ENCODE data around the gene ADAMTSL3.

The ADAMTSL3 gene

DNA sequence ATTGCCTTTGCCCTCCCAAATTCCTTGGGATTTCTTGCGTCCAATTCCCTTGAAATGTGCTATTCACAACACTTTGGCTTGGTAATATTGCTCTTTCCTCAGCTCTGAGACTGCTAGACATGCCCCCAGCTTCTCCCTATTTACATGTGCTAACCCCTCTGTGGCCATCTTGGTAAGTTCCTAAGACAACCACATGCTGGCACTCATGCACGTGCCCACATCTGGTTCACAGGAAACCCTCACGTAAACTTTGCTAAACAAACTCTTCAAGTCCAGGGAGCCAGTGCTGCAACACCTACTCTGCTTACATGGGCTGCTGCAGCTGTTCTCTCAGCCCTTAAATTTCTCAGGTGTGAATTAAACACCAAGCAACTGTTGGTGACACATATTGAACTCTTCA lies 121.8 kb downstream of the ADAMTSL3 start:
- H3K4me1 Mint-ChIP-seq (ENCODE audit: low read depth): no peaks in the 10 kb centered on the region
- no peak overlapping the region for H3K4me3 Mint-ChIP-seq
- H3K27ac Mint-ChIP-seq: no peak overlapping the region
- H3K9me3 Mint-ChIP-seq (ENCODE audit: low read depth): peaks cover 3% of the 10 kb centered on the region
- no peaks in the 10 kb centered on the region for H3K36me3 Mint-ChIP-seq
- peaks cover 18% of the 10 kb centered on the region for H3K27me3 Mint-ChIP-seq

DNA sequence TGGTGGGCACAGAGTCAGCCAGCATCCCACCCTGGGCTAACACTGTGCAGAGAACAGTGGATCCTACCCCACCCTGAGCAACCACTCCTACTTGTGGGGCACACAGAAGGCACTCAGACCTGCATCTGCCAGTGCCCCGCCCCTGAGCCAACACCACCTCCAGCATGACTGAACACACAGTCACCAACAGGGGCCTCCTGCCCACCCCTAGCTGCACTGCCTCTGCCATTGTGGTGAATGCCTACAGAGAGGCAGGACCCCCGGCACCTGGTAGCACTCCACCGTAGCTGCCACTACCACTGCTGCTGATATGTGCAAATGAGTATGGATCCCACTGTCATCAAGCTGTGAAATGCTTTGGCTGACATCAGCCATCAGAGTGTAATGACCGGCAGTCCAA lies 123.1 kb downstream of the ADAMTSL3 start:
- Mint-ChIP-seq H3K9me3 (ENCODE audit: low read depth) (peaks cover 3% of the 10 kb centered on the region), H3K27ac (no peak overlapping the region), H3K4me1 (ENCODE audit: low read depth) (no peaks in the 10 kb centered on the region), H3K4me3 (no peak overlapping the region), H3K36me3 (no peaks in the 10 kb centered on the region), H3K27me3 (peaks cover 15% of the 10 kb centered on the region)

DNA sequence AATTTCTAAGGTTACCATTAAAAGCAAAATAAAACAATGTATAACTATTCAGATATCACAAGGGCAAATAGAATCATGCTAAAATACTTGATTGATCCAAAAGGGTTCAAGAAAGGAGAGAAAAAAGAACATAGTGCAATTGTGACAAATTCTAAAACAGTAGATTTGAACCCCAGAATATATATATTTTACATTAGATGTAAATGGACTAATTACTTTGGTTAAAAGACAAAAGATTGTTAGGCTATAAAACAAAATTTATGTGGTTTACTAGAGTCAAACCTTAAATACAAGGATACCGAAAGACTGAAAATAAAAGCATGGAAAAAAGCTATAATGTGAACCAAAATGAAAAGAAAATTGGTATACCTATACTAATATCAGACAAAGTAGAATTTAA lies 129.3 kb downstream of the ADAMTSL3 start:
- peaks cover 12% of the 10 kb centered on the region for H3K27me3 Mint-ChIP-seq
- no peak overlapping the region for H3K27ac Mint-ChIP-seq
- H3K36me3 Mint-ChIP-seq: no peaks in the 10 kb centered on the region
- no peak overlapping the region for H3K4me3 Mint-ChIP-seq
- H3K4me1 Mint-ChIP-seq (ENCODE audit: low read depth): no peaks in the 10 kb centered on the region
- peaks cover 6% of the 10 kb centered on the region for H3K9me3 Mint-ChIP-seq (ENCODE audit: low read depth)

DNA sequence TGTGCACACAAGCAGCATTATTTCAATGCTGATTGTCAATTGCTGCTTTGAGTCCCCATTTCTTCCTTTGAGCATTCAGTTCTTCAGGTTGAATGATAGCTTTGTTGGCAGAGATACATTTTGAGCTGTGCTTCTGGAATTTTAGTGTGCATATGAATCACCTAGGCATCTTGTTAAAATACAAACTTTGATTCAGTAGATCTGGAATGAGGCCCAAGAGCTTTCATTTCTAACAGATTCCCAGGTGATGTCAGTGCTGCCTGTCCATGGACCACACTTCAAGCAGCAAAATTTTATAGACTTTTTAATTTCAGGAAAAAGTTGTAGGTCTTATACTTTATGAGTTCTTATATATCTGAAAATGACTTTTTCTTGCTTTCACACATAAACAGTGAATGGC lies 131.1 kb downstream of the ADAMTSL3 start:
- Mint-ChIP-seq H3K27me3 (peaks cover 11% of the 10 kb centered on the region), H3K9me3 (ENCODE audit: low read depth) (peaks cover 6% of the 10 kb centered on the region), H3K4me1 (ENCODE audit: low read depth) (no peaks in the 10 kb centered on the region), H3K36me3 (no peaks in the 10 kb centered on the region), H3K4me3 (no peak overlapping the region), H3K27ac (no peak overlapping the region)

DNA sequence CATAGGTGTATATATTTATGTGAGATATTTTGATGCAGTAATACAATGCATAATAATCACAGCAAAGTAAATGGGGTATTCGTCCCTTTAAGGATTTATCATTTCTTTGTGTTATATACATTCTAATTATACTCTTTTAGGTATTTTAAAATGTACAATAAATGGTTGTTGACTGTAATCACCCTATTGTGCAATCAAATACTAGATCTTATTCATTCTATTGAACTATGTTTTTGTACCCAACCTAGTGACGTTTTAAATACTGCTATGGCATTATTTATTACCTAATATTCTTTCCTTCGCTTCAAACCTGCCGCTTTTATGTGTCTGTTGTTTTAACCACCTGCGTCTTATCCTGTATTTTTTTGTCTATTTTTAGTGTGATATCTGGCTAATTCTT lies 132.4 kb downstream of the ADAMTSL3 start:
- no peaks in the 10 kb centered on the region for H3K36me3 Mint-ChIP-seq
- H3K4me1 Mint-ChIP-seq (ENCODE audit: low read depth): no peaks in the 10 kb centered on the region
- H3K9me3 Mint-ChIP-seq (ENCODE audit: low read depth): peaks cover 6% of the 10 kb centered on the region
- H3K27me3 Mint-ChIP-seq: peaks cover 15% of the 10 kb centered on the region
- no peak overlapping the region for H3K27ac Mint-ChIP-seq
- H3K4me3 Mint-ChIP-seq: no peak overlapping the region

DNA sequence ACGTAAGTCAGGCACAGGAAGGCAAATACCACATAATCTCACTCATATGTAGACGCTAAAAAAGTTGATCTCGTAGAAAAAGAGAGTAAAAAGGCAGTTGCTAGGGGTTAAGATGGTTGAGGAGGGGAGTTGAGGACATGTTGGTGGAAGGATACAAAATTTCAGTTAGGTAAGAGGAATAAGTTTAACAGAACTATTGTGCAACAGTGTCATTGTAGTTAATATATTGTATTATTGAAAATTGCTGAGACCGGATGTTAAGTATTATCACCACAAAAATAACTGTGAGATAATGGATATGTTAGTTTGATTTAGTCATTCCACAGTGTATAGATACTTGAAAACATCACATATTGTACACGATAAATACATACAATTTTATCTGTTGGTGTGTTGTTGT lies 139.1 kb downstream of the ADAMTSL3 start:
- H3K27me3 Mint-ChIP-seq: peaks cover 18% of the 10 kb centered on the region
- peaks cover 4% of the 10 kb centered on the region for H3K9me3 Mint-ChIP-seq (ENCODE audit: low read depth)
- no peak overlapping the region for H3K4me3 Mint-ChIP-seq
- H3K4me1 Mint-ChIP-seq (ENCODE audit: low read depth): no peaks in the 10 kb centered on the region
- H3K27ac Mint-ChIP-seq: no peak overlapping the region
- H3K36me3 Mint-ChIP-seq: no peaks in the 10 kb centered on the region

DNA sequence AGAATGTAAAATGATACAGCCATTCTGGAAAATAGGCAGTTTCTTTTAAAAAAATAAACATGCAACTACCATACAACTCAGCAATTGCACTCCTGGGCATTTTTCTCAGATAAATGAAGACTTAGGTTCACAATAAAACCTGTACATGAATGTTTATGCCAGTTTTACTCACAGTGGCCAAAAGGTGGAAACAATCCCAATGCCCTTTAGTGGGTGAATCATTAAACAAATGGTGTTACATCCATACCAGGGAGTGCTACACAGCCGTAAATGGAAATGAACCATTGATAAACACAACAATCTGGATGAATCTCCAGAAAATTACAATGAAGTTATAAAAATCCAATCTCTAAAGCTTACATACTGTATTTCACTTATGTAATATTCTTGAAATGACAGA lies 140.3 kb downstream of the ADAMTSL3 start:
- H3K27me3 Mint-ChIP-seq: peaks cover 15% of the 10 kb centered on the region
- H3K4me1 Mint-ChIP-seq (ENCODE audit: low read depth): no peaks in the 10 kb centered on the region
- H3K36me3 Mint-ChIP-seq: no peaks in the 10 kb centered on the region
- H3K9me3 Mint-ChIP-seq (ENCODE audit: low read depth): peaks cover 4% of the 10 kb centered on the region
- H3K4me3 Mint-ChIP-seq: no peak overlapping the region
- no peak overlapping the region for H3K27ac Mint-ChIP-seq

DNA sequence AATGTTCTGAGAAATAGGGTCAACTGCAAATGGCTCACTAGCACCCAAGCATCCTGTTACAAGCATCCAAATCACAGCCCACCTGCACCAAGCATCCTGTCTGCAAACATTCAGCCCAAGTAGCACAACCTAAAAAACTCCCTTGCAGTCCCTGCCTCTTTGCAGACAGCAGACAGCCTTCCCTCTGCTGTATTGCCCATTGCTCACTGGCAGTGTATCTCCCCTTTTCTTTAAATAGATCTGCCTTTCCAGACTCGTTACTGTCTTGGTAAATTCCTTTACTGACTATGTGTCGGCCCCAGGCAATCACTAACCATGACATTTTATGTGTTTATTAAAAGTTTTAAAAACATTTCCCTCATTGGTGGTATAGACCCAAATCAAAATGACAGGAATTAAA lies 155.4 kb downstream of the ADAMTSL3 start:
- Mint-ChIP-seq H3K4me3 (no peak overlapping the region), H3K27me3 (peaks cover 2% of the 10 kb centered on the region), H3K36me3 (no peaks in the 10 kb centered on the region), H3K9me3 (ENCODE audit: low read depth) (peaks cover 6% of the 10 kb centered on the region), H3K4me1 (ENCODE audit: low read depth) (no peaks in the 10 kb centered on the region), H3K27ac (no peak overlapping the region)

DNA sequence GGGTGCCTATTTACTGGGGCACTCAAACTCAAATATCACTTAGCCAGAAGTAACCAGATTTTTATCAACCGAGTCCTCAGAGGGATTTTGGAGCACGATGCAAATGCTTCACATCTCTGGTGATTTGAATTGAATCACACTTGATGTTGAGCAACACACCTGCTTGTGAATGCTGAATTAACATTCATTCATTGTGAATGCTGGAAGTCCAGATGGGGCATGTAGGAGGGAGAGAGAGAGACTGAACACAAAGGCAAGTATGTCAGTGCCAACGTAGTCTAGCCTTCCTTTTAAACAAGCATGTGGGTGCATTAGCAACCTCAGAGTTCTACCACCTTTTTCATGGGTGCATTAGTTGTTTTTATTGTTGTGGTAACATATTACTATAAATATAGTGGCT lies 156.2 kb downstream of the ADAMTSL3 start:
- Mint-ChIP-seq H3K4me1 (ENCODE audit: low read depth) (no peaks in the 10 kb centered on the region), H3K27me3 (peaks cover 4% of the 10 kb centered on the region), H3K36me3 (no peaks in the 10 kb centered on the region), H3K4me3 (no peak overlapping the region), H3K9me3 (ENCODE audit: low read depth) (peaks cover 6% of the 10 kb centered on the region), H3K27ac (no peak overlapping the region)

DNA sequence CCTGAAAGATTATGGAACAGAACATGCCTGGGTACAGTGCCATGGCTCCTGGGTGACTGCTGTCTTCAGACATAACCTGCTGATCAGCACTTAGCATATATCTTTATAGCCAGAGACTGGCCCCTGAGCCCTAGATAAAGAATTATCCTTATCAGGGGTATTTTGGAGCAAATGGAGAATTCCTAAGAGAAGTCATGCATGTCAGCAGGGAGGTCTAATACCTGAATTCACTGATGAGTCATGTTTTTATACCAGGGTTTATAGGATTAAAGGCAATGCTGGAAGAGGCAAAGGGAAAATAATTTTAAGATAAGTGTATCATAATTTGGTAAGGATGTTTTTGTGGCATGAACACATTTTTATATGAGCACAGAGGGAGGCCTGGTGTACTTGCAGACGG lies 159.8 kb downstream of the ADAMTSL3 start:
- no peak overlapping the region for H3K27ac Mint-ChIP-seq
- no peak overlapping the region for H3K4me3 Mint-ChIP-seq
- peaks cover 4% of the 10 kb centered on the region for H3K27me3 Mint-ChIP-seq
- H3K9me3 Mint-ChIP-seq (ENCODE audit: low read depth): no peaks in the 10 kb centered on the region
- no peaks in the 10 kb centered on the region for H3K36me3 Mint-ChIP-seq
- H3K4me1 Mint-ChIP-seq (ENCODE audit: low read depth): no peaks in the 10 kb centered on the region

DNA sequence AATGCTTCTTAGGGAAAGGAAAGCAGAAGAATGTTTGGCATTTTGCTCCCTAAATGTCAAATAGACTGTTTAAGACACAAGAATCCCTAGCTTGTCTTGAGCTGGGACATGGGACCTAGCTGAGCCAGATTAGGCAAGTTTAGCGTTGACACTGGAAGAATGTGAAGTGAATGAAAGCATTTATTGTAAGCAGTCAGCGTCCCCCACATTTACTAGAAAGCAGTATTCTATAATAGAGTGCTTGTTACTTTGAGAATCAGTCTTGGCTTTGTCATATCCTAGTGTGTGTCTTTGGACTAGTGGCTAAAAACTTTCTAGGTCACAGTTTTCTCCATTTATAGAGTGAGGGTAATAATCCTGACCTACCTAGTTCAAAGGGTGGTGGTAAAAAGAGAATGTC lies 161.6 kb downstream of the ADAMTSL3 start:
- Mint-ChIP-seq H3K9me3 (ENCODE audit: low read depth) (no peaks in the 10 kb centered on the region), H3K4me3 (no peak overlapping the region), H3K27me3 (peaks cover 5% of the 10 kb centered on the region), H3K4me1 (ENCODE audit: low read depth) (no peaks in the 10 kb centered on the region), H3K36me3 (no peaks in the 10 kb centered on the region), H3K27ac (no peak overlapping the region)

DNA sequence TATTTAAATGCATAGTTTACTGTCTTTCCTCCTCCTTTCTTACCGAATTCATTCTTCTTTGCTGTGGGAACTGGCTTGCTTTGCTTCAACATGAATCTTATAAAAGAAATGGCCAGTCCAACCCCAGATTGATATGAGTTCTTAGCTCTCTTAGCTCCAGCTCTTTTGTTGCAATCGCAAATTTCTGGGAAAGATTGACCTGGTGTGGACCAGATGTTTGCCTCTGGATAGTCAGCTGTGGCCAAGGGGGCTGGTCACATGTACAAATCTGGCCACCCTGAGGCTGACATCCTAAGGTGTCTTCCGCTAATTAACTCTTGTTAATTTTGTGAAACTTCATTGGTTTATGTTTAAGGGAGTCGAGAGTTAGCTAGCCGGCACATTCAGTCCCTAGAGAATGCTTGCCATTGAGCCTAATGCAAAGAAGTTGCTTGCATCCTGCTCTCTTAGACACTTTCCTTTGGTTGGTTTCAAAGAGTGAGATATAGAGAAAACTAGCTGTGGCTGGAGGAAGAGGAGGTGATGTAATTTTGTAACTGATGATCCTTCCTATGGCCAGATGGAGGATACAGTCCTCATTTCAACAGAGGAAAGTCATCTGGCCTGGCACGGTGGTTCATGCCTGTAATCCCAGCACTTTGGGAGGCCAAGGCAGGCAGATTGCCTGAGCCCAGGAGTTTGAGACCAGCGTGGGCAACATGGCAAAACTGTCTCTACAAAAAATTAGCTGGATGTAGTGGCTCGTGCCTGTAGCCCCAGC lies 162.4 kb downstream of the ADAMTSL3 start:
- no peak overlapping the region for H3K4me3 Mint-ChIP-seq
- no peaks in the 10 kb centered on the region for H3K9me3 Mint-ChIP-seq (ENCODE audit: low read depth)
- H3K27ac Mint-ChIP-seq: no peak overlapping the region

DNA sequence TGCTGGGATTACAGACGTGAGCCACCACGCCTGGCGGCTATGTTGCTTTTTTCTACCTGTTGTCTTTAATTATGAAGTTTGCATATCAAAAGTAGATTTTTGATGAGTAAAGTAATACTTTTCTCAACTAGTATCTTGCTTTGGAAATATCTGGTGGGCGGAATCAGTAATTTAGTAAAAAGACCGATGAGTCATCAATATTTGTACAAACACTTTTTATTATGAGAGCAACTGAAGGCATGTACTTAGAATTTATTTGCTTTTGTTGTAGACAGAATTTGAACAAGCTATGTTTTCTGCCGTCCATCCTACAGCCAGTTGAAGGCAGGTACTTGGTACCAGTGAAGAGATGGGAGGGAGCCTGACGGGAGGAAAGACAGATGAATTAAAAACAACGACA lies 164.7 kb downstream of the ADAMTSL3 start:
- Mint-ChIP-seq H3K9me3 (ENCODE audit: low read depth) (peaks cover 4% of the 10 kb centered on the region), H3K36me3 (no peaks in the 10 kb centered on the region), H3K4me1 (ENCODE audit: low read depth) (no peaks in the 10 kb centered on the region), H3K27ac (no peak overlapping the region), H3K27me3 (peaks cover 5% of the 10 kb centered on the region), H3K4me3 (no peak overlapping the region)

More for the DNA sequence above, 162.4 kb downstream of the ADAMTSL3 start:
- Mint-ChIP-seq H3K4me1 (ENCODE audit: low read depth) (no peaks in the 10 kb centered on the region), H3K27me3 (peaks cover 5% of the 10 kb centered on the region), H3K36me3 (no peaks in the 10 kb centered on the region)

DNA sequence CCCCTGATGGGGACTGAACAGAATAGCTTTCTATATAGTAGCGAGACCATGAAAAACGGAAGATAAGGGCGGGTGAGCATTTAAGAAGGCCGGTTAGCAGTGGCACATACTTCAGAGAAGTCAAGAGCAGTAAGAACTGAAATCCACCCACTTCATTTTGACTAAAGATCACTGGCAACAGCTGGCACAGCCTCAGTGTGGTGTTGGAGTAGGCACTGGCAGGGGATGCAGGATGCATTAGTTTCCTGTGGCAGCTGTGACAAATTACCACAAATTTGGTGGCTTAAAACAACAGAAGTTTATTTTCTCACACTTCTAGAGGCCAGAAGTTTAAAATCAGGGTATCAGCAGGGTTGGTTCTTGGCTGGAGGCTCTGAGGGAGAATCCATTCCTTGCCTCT lies 176.5 kb downstream of the ADAMTSL3 start:
- Mint-ChIP-seq H3K9me3 (ENCODE audit: low read depth) (no peaks in the 10 kb centered on the region), H3K27ac (no peak overlapping the region), H3K36me3 (no peaks in the 10 kb centered on the region)

DNA sequence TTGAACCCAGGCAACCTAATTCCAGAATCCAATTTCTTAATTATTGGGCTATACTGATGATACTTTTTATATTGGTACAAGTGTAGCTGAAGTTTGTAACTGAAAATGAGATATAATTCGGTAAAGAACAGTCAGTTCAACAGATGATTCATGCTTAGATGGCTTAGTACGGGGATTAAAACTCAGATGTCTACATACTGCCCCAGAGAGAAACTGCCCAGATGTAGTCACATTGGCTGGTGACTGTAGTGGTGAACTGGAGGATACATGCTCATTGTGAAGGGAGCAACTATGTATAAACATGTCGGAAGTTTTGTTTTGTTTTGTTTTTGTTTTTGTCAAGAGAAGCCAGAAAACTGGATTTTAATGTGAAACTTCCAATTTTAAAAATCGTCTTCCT lies 179.6 kb downstream of the ADAMTSL3 start:
- Mint-ChIP-seq H3K4me1 (ENCODE audit: low read depth) (no peaks in the 10 kb centered on the region), H3K9me3 (ENCODE audit: low read depth) (no peaks in the 10 kb centered on the region), H3K4me3 (no peak overlapping the region), H3K27me3 (peaks cover 8% of the 10 kb centered on the region), H3K27ac (no peak overlapping the region), H3K36me3 (no peaks in the 10 kb centered on the region)

More for the DNA sequence above, 176.5 kb downstream of the ADAMTSL3 start:
- H3K4me1 Mint-ChIP-seq (ENCODE audit: low read depth): no peaks in the 10 kb centered on the region
- H3K4me3 Mint-ChIP-seq: no peak overlapping the region
- peaks cover 8% of the 10 kb centered on the region for H3K27me3 Mint-ChIP-seq

DNA sequence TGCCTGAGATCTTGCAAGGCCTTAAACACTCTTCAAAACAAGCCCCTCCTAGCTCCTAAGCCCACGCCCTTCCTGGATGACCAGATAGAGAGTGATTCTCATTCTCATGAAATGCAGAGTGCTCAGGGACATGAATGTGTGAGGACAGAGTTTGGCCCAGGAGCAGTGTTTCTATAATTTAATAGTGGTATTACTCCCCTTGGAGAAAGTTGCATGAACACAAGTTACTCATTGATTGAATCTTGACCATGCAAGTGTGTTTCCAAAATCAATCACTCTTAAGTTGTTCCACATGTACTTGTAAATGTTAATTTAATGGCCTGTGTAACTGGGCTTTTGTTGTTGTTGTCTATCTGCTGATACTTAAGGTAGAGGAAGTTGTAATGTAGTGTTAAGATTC lies 181.6 kb downstream of the ADAMTSL3 start:
- no peaks in the 10 kb centered on the region for H3K9me3 Mint-ChIP-seq (ENCODE audit: low read depth)
- H3K27me3 Mint-ChIP-seq: peaks cover 4% of the 10 kb centered on the region
- no peaks in the 10 kb centered on the region for H3K36me3 Mint-ChIP-seq
- H3K4me3 Mint-ChIP-seq: no peak overlapping the region
- no peak overlapping the region for H3K27ac Mint-ChIP-seq
- no peaks in the 10 kb centered on the region for H3K4me1 Mint-ChIP-seq (ENCODE audit: low read depth)

Data from activated naive CD8-positive, alpha-beta T cell (primary cell).